NCI-H2107 treated with DMSO at 0.1 percent for 48 hours (cell line): ENCODE measurements around the gene NEURL1B.
A peak's percentile ranks its signal among the peaks of the same experiment; 100 is the strongest.
"Not testable (repeated sequence)": the region's sequence is repeated elsewhere in the genome, so short reads cannot be mapped to it uniquely, and the experiment has no call there.

ENCODE experiments used
- DNase-seq: peaks from one replicate; lab custom pipeline; 2025; ENCODE audit not compliant: unreplicated experiment; lab: John Stamatoyannopoulos, UW

Gene NEURL1B

DNA sequence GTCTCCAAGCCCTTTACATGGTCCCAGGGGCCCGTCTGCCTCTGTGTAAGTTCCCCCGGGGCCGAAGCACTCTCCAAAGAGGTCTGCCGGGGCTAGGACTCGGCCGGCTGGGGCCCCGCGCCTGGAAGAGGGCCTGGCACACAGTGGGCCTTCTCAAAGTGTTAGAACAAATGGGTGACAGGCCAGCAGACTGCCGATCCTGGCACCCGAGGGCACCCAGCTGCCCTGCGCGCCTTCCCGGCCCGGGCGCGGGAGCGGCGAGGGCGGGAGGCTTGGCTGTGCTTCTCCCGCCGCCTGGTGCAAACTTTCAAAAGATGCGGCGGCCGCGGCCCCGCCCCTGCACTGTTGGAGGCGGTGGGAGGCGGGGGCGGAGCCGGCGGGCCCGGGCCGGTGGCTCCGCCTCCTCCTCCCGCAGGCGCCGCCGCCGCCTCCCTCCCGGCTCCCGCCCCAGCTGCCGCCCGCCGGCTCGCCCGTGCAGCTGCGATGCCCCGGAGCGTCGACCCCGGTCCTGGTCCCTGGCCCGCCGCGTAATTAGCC lies at the start of gene NEURL1B:
TSS of gene NEURL1B (plus strand) at position 442 of the 537 bp plus-strand sequence. CDS start 144 bp downstream, outside the sequence.
- peak; percentile 34 for DNase-seq

DNA sequence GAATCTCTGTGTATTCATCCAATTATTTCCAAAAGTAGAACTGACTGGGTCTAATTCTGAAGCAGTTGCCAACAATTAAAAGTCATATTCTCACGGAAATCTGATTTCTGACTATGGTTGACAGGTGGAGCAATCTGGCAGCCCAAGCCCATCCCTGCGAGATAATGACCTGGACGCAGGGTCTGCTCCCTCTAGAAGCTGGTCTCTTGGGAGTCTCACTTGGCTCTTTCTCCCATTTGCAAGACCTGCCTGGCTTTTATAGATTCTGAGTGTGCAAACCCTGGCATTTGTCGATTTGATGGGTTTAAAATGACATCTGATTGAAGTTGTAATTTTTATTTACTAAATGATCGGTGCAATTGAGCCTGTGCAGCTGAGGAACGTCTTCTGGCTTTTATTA lies 49.4 kb upstream of the NEURL1B start:
- no peak for DNase-seq

- DNase-seq, result no peak
Observed at GRCh38 chr5:172592881-172593280, 48.2 kb upstream of the NEURL1B start.

GRCh38 chr5:172593306-172593705 lies 47.8 kb upstream of the NEURL1B start:
- DNase-seq, result no peak

GRCh38 chr5:172593721-172594235 lies 47.3 kb upstream of the NEURL1B start:
- no peak for DNase-seq

GRCh38 chr5:172594431-172594830 lies 46.6 kb upstream of the NEURL1B start:
- no peak for DNase-seq

DNA sequence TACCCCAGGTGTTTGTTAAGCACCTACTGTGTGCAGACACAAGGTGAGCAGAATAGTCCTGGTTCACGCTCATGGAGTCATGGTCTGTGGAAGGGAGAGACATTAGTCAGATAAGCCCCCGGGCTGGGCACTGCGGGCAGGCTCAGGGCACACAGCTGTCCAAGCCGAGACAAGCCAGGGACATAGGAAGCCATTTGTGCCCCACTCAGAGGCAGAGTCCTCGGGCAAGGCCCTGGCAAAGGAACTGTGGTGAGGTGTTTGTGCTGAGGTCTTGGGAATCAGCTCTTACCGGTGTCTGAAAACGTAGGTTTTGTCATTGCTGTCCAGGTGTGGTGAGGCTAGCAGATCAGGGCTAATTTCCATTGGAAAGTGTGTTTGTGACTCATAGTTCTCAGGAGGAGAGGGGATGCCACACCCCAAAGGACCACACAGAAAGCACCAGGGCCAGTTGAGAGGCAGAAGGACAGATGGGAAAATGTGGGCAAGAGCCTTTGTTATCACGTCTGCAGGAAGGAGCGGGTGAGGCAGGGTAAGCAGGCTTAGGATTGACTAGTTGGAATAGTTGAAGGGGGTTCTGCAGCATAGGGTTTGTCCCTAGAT lies 46.1 kb upstream of the NEURL1B start:
- DNase-seq, result no peak

DNA sequence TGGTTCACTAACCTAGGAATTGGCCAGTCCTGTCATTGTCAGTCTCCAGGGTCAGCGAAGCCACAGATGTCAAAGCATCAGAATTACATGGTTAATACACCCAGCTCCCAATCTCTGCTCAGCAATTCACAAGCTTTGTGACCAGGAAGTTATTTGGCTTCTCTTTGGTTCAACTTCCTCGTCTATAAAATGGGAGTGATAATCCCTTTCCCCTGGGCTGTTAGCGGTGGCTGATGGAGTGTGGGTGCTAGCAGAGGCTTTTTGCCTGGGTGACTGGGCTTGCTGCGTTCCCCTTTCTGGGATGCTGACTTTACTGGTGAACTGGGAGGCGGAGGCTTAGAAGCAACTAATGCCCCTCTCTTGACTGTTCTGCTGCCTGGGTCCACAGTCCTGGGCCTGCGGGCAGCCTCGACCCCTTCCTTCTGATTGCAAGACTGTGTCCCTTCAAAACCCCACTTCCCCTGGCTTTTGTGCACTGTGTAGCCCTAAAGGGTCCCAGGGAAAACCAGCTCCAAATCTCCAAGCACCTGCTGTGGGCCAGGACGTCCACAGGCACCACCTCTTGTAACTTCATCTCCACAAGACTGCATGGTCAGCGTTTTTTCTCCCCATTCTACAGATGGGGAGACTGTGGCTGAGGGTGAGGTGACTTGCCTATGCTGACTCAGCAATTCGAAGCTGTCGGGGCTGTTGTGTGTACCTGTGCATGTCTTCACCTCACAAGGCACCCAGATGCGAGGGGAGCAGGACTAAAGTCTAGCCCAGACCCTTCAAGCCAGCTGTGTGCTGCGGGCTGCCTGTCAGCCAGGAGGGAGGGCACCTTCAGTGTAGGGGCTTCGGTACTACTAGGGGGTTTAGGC lies 45.2 kb upstream of the NEURL1B start:
- DNase-seq, result no peak

GRCh38 chr5:172596638-172597231 lies 44.3 kb upstream of the NEURL1B start:
- DNase-seq, result no peak

DNA sequence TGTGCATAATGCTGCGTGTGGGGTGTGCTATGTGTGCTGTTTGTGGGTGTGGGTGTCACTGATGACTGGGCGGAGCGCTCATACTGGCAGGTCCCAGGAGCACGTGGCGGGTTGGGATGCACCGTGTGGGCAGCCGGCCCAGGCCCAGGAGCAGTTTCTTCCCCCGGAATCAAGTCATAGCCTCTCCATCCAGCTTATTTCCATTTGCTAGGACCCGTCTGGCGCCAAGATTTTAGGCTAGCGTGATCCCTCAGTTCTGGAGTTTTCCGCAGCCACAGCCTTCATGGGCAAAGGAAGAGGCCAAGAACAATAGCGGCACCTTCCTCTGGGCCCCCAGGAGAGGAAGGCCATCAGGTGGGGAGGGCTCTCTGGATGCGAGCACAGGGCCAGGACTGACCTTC lies 43.3 kb upstream of the NEURL1B start:
- no peak for DNase-seq

- DNase-seq, result no peak
Observed at GRCh38 chr5:172598251-172599203, 42.5 kb upstream of the NEURL1B start.

DNA sequence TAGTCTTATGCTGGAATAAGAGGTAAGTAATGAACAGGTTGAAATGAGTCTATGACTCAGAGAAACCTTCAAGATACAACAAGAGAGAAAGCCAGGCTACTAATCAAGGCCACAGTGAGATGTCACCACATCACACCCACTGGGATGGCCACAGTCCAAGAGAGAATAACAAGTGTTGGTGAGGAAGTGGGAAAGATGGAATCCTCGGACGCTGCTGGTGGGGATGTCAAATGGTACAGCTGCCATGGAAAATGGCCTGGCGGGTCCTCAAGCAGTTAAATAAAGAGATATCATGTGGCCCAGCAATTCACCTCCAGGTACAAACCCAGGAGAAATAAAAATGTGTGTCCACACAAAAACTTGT lies 41.9 kb upstream of the NEURL1B start:
- no peak for DNase-seq

- DNase-seq, result no peak
Observed at GRCh38 chr5:172600571-172600970, 40.5 kb upstream of the NEURL1B start.

GRCh38 chr5:172601576-172601975 lies 39.5 kb upstream of the NEURL1B start:
- not testable (repeated sequence) for DNase-seq

DNA sequence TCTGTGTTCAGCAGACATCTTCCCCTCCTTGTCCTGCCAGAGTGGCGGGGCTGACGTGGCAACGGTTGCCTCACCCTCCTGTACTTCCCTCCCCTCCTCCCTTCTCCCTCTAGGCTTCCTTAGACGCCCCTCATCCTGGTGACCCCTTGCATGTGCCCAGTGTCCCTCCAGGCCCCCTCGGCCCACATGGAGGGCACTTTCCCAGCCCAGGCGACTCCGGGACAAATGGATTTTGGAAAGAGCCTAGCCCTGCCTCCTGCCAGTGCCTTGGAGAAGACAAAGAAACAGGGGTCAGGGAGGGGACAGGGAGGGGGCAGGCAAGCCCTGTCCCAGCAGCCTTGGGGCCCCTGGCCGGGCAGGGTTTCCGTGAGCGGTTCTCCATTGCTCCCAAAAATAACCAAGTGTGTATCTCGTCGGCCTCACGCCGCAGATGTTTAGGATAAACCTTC lies 38.3 kb upstream of the NEURL1B start:
- no peak for DNase-seq

DNA sequence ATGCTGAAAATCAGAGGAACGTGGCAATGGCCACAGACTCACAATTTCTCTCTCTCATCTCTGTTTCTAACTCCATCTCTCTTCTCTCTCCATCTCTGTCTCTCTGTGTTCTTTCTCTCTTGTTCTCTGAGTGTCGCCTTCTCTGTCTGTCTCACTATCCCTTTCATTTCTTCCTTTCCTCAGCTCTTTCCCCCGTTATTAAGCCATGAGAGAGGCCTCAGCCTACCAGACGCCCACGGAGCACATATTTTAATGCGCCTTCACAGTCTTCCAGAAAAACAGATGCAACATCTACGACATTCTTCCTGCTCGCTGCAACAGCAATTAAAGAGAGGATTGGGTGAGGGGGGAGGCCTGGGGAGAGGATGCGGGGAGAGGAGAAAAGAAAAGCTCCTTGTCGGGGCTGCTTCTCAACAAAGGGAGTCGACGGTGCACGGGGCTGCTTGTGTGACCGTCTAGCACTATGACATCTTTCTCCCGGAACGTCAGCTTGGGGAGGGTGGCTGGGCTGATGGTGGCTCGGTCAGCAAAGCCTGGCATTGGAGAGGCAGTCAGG lies 37.7 kb upstream of the NEURL1B start:
- no peak for DNase-seq

GRCh38 chr5:172605466-172605865 lies 35.6 kb upstream of the NEURL1B start:
- DNase-seq, result no peak

- DNase-seq, result no peak
Observed at GRCh38 chr5:172606156-172606785, 34.8 kb upstream of the NEURL1B start.

DNA sequence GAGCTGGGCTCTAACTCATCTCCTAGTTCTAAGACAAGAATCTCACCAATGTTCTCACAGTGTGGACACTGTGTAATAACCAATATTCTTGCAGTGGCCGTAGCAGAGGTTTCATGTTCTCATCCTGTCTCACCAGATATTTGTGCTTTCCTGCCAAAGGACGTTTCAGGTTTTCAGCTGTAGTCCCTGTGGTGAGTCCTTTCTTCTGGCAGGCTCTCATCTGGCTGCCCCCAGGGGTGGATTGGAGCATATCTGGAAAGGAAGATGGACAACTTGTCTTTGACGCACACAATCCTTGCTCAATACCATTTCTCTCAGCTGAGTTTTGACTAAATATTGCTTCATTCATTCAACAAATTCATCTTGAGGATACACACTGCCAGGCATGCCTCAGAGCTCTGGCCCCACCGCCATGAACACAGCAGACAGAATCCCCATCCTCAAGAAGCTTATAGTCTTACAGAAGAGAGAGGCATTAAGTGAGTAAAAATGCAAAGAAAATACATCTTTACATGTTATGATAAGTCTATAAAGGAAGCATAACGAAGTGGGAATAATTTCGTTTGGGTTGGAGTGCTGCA lies 33.8 kb upstream of the NEURL1B start:
- DNase-seq, result no peak
